NCI-H524 (cell line): ENCODE data around the gene ZNRF3.

Source experiments
- DNase-seq, 2 experiments: peaks; one replicate each; lab custom pipeline; 2025; lab: John Stamatoyannopoulos, UW

ZNRF3 gene

GRCh38 chr22:28952857-28953256, 69.5 kb downstream of the ZNRF3 start:
- DNase-seq: peak; percentile 31 to 75

GRCh38 chr22:28953403-28953802, 70.0 kb downstream of the ZNRF3 start:
- DNase-seq: no peak

GRCh38 chr22:28953976-28954880, 70.9 kb downstream of the ZNRF3 start:
- DNase-seq: no peak

DNA sequence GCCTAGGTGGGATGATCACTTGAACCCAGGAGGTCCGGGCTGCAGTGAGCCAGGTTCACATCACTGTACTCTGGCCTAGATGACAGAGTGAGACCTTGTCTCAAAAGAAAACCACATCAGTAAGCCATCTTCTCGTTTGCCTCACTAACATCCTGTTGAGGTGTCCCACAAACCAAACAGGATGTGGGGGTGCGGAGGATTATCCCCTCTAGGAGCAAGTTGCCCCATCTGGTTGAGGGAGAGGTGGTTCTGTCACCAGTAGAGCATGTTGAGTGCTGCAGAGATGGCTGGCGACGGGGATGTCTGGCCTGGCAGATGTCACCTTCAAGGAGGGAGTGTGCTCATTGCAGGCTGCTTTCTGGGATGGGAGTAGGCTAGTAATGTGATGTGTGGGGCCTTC, 72.4 kb downstream of the ZNRF3 start:
- peak; percentile 60 to 84 for DNase-seq

DNA sequence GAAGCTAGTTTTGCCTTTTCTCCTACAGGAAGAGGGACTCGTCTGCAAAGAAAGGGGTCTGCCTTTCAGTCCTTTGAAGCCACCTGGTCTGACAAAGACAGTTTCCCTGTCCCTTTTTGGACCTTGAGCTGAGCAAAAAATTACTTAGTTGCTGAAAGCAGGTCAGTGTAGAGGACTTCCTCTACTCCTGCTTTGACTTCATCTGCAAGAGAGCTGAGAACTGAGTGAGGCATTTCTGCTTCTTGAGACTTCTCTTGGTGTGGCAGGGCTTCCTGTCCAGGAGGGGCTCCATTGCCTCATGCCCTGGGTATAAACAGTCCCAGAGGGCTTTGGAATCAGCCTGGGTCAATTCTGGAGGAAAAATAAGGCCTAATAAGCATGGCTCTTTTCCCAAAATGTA, 73.1 kb downstream of the ZNRF3 start:
- no peak for DNase-seq

- DNase-seq: no peak
These were observed 75.2 kb downstream of the ZNRF3 start for GRCh38 chr22:28958611-28959010.

DNA sequence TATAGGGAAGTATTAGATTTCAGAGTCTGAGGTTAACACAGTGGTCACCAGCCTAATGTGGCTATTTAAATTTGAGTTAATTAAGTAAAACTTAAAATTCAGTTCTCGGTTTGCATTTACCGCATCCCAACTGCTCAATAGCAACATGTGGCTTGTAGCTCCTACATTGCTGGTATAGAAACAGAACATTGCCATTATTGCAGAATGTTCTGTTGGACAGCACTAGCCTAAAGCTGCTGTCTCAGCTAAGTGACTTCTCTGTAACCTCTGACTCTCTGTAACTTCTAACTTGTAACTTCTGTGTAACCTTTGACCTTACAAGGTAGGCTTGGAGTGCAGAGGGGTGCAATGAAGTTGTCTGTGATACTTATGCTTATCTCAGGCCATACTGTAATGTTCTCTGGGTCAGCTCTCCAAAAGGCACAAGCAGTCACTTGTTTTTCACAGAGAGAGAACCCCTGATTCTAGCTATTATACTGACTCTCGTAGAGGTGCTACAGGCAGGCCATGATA, 78.7 kb downstream of the ZNRF3 start:
- no peak for DNase-seq

DNA sequence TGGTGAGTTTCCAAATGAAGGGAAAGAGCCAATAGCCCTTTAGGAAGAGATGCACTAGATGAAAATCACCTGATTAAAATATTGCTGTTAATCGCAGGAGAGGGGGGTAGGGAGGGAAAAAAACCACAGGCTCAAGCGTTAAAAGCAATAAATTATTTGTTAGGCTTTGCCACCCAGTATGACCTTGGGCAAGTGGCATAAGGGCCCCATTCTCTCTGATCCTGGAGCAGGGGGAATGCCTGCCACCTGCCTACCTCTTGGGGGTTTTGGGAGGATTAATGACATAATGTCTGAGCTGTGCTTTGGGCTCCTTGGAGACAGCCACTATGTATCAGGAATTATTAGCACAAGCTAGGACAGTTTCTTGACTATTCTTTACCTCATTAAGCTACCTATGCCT, 80.0 kb downstream of the ZNRF3 start:
- peak; percentile 93 to 97 for DNase-seq

DNA sequence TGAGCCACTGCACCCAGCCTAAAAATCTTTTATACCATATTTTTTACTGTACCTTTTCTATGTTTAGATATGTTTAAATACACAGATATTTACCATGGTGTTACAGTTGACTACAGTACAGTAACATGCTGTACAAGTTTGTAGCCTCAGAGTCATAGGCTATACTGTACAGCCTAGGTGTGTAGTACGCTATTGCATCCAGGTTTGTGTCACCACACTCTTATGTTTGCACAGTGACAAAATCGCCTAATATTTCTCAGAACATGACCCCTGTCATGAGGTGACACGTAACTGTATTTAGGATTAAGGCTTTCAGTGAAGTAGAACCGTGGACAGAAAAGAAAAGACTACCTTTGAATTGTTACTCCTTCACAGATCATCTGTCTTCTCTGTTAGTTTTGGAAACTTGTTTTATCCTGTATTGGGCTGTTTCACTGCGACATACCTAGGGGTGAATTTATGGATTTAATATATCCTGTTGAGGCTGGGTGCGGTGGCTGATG, 83.8 kb downstream of the ZNRF3 start:
- DNase-seq: no peak

GRCh38 chr22:28967969-28968368, 84.6 kb downstream of the ZNRF3 start:
- DNase-seq: no peak

DNA sequence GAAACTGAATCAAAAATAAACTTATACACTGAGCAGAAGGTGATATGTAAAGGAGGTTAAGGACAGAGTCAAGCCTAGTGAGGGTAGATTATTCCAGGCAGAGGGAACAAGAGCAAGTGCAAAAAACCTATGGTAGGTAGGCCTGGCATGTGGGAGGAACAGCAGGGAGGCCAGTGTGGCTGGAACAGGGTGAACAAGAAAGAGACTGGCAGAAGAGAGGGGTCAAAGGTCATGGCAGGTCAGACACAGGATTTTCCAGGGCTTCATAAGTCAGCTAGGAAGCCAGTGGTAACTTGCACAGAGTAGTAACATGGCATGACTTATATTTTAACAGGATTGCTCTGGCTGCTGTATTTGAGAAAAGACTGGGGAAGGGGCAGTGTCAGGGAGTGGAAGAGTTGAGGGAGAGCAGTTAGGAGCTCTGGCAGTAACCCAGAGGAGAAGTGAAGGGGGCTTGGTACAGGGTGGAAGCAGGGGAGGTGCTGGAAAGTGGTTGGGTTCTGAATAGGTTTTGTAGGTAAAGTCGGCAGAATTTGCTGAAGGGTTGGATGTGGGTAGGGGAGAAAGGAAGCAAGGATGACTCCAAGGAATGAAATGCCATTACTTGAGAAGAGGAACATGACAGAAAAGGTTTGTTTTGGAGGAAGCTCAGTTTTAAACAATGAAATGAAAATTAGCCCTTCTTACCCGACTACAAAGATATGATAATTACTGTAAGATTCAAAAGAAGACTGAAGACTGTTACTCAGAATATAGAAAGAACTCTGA, 86.2 kb downstream of the ZNRF3 start:
- no peak for DNase-seq

DNA sequence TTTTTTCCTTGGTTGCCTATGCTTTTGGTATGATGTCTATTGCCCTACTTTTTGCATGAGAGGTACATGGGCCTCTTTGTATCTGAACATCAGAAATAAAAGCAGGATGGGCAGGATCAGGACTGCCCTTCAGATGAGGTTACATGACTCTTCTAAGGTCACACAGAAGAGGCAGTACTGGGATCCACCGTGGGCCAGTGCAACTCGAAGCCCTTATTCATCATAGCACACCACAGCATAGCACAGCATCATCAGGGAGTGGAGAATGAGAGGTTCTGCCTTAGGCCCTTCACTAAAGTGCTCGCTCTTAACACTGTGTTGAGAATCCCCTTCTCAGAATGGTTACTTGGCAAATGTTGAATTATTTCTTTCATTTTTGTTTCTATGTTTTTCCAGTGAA, 90.0 kb downstream of the ZNRF3 start:
- DNase-seq: no peak

- no peak for DNase-seq
These were observed 93.7 kb downstream of the ZNRF3 start for GRCh38 chr22:28977060-28977459.

GRCh38 chr22:28977481-28977971, 94.2 kb downstream of the ZNRF3 start:
- no peak for DNase-seq

GRCh38 chr22:28978158-28978557, 94.8 kb downstream of the ZNRF3 start:
- no peak for DNase-seq

GRCh38 chr22:28978863-28979796, 95.8 kb downstream of the ZNRF3 start:
- no peak for DNase-seq

DNA sequence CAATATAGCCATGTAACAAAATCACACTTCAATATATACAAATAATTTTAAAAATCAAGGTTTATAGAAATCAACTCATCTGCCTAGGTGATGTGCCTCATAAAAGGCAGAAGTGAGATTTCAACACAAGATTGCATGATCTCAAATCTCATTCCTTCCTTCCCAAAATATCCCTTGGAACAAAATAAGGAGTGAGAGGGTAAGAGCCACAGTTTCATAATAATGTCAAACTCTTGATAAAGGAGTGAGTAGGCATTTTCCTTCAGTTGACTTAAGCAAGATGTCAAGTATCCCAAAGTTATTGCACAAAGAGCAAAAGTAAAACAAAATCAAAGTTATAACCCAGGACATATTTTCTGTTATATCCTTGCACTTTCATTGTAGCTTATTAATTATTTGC, 97.0 kb downstream of the ZNRF3 start:
- no peak for DNase-seq

- DNase-seq: no peak
These were observed 98.6 kb downstream of the ZNRF3 start for GRCh38 chr22:28981818-28982499.

DNA sequence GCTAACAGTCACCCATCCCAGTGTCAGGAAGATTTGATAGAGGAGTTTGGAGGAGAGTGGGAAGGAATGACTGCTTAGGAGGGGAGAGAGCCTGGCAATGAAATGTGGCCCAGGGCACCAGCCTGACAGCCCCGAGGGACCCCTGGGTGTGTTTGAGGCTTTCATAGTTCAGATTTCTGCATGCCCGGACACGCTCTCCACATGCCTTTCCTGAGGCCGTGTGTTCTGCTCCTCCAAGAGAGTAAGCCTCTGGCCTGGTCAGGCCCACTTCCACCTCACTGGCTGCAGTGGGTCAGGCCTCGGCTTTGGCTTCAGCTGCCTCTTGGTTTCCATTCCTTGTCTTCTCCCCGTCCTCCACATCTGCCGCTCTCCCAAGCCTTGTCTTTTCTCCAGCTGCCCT, 99.8 kb downstream of the ZNRF3 start:
- DNase-seq: peak in 1 of 2 experiments; percentile 18

DNA sequence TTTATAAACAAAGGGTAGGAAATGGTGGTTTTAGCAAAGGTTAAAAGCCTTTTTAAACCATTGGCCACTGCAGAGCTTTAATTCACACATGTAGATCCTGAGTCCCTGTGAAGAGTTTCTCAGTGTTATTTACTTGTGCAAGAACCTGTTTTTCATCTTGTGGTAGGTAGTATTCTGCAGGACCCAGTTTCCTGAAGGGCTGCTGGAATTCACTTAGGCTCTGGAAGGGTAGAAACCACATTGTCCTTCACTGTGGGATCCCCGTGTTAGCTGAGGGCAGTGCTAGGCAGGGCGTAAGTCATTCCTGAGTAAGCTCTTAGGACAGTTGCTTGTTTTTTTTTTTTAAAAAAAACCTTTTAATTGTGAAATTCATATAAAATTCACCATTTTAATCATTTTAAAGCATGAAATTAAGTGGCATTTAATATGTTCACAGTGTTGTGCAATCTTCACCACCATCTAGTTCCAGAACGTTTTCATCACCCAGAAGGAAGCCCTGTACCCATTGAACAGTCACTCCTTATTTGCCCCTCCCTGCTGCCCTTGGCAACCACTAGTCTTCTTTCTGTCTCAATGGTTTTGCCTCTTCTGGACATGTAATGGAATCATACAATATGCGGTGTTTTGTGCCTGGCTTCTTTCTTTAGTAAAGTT, 100.5 kb downstream of the ZNRF3 start:
- no peak for DNase-seq
